SHP77 (cell line): ENCODE results near the gene BCL3.
A peak's percentile ranks its signal among the peaks of the same experiment; 100 is the strongest.

Experiments
- DNase-seq, 2 experiments: peaks; one replicate each; lab custom pipeline; 2025; lab: John Stamatoyannopoulos, UW

BCL3 gene

DNA sequence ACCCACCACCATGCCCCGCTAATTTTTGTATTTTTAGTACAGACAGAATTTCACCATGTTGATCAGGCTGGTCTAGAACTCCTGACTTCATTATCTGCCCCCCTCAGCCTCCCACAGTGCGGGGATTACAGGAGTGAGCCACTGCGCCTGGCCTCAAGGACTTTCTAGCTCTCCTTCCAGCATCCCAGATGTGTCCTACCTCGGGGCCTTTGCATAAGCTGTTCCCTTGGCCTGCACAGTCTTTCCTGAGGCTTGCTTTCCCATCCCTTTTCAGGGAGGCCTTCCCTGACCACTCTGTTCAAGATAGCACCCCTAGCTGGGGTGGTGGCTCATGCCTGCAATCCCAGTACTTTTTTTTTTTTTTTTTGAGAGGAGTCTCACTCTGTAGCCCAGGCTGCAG is 46.1 kb downstream of the BCL3 start:
- no peak for DNase-seq

GRCh38 chr19:44795398-44795987 is 47.0 kb downstream of the BCL3 start:
- no peak for DNase-seq

DNA sequence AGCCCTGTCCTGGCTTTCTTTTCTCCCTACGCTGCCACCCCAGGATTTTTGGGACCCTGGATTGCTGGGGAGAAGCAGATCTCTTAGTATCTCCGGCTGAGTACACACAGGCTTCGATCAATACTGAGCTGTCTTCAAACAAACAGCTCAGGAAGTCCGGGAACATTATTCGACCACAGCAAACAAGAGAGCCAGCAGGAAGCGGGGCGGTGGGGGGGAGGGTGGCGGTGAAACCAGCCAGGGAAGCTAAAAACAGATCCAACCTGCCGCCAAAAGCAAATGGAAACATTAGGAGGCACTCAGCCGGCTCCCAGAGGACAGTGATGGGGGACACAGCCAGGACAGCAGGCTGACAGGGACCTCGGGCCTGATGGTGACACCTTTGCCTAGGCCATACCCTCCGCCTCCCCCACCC is 48.2 kb downstream of the BCL3 start:
- DNase-seq: peak; percentile 82 to 92

- DNase-seq: no peak
Measured at GRCh38 chr19:44799627-44800346, 51.3 kb downstream of the BCL3 start.

DNA sequence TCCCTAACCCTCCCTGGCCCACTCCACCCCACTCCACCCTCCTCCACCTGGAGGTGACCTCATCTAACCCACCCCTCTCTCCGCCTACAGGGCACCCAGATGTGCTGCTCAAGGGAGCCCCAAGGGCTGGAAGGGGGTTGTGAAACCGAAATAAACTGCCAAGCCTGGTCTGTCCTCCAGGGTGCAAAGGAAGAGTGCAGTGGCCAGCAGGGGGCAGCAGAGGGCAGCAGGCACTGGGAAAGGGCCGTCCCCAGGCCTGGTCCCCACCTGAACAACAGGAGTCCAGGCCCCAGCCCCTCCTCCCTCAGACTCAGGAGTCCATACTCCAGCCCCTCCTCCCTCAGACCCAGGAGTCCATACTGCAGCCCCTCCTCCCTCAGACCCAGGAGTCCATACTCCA is 52.0 kb downstream of the BCL3 start:
- DNase-seq: peak; percentile 61 to 77

DNA sequence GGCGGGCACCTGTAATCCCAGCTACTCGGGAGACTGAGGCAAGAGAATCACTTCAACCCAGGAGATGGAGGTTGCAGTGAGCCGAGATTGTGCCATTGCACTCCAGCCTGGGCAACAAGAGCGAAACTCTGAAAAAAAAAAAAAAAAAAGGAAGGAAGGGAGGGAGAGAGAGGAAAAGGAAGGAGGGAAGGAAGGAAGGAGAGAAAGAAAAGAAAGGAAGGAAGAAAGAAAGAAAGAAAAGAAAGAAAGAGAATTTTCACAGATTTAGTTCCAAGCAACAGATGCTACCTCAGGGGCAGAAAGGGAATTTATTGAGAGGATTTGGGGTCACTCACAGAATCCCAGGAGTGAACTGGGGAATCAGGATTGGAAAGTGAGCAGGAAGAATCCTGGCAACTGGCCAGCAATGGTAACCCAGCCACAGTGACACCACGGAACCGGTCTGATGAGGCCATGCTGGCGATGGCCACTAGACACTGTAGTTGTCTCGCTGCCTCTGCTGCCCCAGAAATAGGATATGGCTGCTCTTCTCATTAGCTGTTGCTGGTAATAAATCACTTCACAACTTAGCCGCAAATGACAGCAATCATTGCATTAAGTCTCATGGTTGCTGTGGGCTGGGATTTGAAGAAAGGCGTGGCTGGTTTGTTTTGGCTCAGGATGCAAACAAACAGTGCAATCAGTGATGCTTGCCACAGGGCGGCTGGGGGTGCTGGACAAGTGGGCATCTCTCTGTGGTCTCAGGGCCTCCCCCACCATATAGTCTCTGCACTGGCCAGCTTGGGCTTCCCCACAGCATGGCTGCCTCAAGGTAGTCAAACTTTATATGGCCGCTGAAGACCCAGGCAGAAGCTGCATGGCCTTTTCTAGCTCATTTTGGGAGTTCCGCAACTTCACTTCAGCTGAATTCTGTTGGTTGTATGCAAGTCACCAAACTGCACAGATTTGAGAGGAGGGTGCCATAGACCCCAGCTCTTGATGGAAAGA is 55.2 kb downstream of the BCL3 start:
- no peak for DNase-seq

DNA sequence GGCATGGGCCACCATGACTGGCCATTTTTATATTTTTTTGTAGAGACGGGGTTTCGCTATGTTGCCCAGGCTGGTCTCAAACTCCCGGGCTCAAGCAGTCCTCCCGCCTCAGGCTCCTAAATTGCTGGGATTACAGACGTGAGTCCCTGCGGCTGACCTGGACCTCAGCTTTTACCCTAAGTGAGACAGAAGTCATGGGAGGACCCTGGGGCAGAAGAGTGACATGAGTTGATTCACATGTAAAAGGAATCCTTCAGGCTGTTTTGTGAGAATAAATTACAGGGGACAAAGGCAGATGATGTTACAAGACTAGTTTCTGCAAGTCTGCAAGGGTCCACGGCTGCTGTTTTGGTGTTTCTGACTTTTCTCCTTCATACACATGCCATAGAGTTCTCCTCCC is 57.8 kb downstream of the BCL3 start:
- no peak for DNase-seq

GRCh38 chr19:44807162-44807561 is 58.7 kb downstream of the BCL3 start:
- peak; percentile 91 to 92 for DNase-seq

- DNase-seq: peak; percentile 42 to 56
Measured at GRCh38 chr19:44807652-44808462, 59.3 kb downstream of the BCL3 start.

DNA sequence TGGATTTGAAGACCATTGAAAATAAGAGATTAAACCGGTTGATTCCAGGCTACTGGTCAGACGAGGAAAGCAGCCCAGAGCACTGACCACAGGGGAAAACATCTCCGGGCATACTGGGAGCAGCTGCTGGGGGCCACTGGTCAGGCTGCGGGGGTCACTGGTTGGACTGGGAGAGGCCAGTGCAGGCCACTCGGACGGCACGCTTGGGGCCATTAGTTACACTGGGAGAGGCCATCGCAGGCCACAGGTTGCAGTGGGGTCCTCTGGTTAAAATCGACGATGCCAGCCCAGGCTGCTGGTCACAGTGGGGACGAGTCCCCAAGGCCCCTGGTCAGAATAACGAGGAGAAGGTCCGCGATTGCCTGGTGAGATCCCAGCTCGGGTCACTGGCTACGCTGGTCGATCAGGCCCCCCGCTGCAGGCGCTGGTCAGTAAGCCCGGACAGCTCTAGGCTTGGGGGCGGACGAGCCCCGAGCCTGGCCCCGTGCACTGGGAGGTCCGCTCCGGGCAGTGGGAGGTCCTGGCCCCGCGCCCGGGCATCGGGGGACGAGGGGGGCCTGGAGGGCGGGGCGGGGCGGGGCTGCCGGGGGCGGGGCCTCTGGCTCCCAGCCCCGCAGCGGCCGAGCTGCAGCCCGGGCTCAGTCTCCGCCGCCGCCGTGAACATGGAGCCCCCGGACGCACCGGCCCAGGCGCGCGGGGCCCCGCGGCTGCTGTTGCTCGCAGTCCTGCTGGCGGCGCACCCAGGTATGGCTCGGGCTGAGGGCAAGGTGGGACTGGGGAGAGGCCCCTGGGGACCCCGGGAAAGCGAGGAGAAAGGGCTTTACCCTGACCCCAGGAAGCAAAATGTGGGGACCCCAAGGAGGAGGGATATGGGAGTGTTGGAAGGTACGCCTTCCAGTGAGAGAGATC is 60.2 kb downstream of the BCL3 start, which contains the start of gene BCAM:
Gene BCAM (plus strand): TSS at position 641 of the 909 bp plus-strand sequence. CDS start 22 bp downstream, at position 663.
- peak in 1 of 2 experiments; percentile 33 for DNase-seq
